ENCODE measurements around the gene ASTN2.

- TF ChIP-seq, protein P1, sequence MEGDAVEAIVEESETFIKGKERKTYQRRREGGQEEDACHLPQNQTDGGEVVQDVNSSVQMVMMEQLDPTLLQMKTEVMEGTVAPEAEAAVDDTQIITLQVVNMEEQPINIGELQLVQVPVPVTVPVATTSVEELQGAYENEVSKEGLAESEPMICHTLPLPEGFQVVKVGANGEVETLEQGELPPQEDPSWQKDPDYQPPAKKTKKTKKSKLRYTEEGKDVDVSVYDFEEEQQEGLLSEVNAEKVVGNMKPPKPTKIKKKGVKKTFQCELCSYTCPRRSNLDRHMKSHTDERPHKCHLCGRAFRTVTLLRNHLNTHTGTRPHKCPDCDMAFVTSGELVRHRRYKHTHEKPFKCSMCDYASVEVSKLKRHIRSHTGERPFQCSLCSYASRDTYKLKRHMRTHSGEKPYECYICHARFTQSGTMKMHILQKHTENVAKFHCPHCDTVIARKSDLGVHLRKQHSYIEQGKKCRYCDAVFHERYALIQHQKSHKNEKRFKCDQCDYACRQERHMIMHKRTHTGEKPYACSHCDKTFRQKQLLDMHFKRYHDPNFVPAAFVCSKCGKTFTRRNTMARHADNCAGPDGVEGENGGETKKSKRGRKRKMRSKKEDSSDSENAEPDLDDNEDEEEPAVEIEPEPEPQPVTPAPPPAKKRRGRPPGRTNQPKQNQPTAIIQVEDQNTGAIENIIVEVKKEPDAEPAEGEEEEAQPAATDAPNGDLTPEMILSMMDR (IDR thresholded peaks at IDR 0.05 in 8 of 11, conservative IDR thresholded peaks at IDR 0.05 in 3 of 11) = no peak
- TF ChIP-seq POLR2A (IDR thresholded peaks at IDR 0.05) (no peak), POLR2AphosphoS5 (IDR thresholded peaks at IDR 0.05) (no peak)
These were observed 964.9 kb downstream of the ASTN2 start for GRCh38 chr9:116449949-116450348.

Data from spleen (tissue), 7 donors.